Skeletal muscle cell (primary cell): ENCODE data around the gene SH3BP5.

ENCODE experiments used
- DNase-seq: peaks from one replicate; pipeline ENCODE4 v3.0.0-alpha.2; 2010; ENCODE audit warnings: low read depth
- H3K4me3 ChIP-seq: 2 replicates; pipeline ENCODE4 v1.5.1; 2011; ENCODE audit warnings: low read depth, mild to moderate bottlenecking, control low read depth, low read length, moderate library complexity

The SH3BP5 gene

DNA sequence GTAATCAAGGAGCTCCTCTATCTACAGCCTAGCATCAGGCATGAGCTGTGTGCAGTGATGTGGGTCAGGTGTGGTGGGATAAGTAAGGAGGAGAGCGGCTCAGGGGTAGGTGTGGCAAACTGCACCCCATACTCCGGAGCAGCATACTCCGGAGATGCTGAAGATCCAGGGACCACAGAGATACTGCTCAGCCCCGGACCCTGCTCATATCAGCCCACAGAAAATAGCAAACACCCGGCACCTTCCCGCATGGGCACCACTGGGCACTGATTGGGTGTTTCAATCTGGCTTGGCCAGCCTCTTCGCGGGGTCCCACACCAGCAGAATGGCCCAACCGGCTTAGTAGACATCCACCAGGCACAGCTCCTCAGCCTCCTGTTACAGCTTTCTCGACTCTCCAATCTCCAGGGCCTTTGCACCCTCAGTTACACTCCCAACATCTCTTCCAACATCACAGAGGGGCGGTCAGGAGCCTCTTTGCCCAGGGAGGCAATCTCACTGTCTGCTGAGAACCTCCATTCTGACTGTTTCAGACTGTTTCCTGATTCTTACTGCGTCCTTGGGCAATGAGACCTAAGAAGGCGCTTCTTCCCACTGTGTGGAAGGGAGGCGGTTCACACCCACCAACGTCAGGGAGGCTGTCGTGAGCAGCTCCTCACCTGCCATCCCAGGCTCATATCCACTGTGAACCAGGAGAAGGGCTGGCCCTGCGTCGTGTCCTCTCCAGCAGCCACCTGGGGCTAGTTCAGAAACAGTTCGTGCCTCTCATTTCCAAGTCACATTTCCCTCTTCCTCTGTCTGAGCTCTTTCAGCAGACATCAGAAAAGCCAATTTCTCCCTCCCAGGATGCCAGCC lies 66.5 kb downstream of the SH3BP5 start:
- no peak for DNase-seq

DNA sequence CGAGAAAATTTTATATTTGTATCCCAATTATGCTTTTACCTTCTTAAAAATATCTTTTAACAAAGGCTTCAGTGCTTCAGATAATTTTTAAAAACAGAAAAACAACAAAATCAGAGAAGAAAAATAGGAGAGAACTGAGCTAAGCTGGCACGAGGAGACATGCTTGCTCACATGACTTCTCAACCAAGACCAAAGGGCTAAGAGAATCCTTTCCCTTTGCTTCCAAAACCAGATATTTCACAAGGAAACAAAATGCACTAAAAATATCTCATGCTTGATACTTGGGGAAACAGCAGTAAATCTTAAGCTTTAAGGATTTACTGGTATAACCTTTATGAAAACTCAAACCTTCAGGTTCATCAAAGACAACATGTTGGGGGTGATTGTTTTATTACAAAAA lies 67.9 kb downstream of the SH3BP5 start:
- H3K4me3 ChIP-seq, result no peak overlapping the region

More for the DNA sequence above, 66.5 kb downstream of the SH3BP5 start:
- no peak overlapping the region for H3K4me3 ChIP-seq

GRCh38 chr3:15263926-15264325 lies 68.5 kb downstream of the SH3BP5 start:
- DNase-seq, result no peak
- no peak overlapping the region for H3K4me3 ChIP-seq

More for the DNA sequence above, 67.9 kb downstream of the SH3BP5 start:
- no peak for DNase-seq

- DNase-seq, result no peak
- no peak overlapping the region for H3K4me3 ChIP-seq
These were observed 69.3 kb downstream of the SH3BP5 start for GRCh38 chr3:15263120-15263519.

DNA sequence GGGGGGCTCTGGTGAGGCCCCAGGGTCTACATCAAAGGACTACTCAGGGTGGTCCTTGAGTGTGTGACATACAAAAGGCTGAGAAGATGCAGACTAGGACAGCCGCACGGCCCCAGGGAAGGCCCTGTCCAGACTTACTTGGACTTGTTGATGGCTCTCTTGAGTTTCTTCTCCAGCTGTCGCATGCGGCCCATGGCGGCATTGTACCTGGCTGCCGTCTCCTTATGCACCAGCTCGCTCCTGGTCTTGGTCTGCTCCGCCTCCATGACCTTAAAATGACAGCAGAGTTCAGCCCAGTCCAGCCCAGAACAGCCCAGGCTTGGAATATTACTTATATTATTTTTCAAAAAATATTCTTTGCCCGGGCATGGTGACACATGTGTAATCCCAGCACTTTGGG lies 70.4 kb downstream of the SH3BP5 start:
- H3K4me3 ChIP-seq, result no peak overlapping the region
- no peak for DNase-seq

GRCh38 chr3:15261274-15261673 lies 71.1 kb downstream of the SH3BP5 start:
- DNase-seq, result no peak
- no peak overlapping the region for H3K4me3 ChIP-seq

DNA sequence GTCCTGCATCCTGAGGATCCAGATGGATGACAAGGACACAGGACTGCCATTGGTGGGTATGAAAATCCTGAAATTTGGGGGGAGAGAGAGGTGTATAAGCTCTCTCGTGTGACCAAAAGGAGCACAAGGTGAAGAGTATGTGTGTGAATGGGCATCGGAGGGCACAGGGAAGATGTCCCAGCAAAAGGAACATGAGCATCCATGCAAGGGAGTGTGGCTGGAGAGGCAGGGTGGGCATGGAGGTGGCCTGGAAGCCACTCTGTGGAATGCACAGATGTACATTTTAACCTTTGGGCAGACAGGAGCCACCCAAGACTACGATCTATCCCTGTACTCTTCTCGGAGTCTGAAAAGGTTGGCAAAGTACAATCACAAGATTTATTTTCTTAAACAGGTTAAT lies 71.9 kb downstream of the SH3BP5 start:
- no peak for DNase-seq
- no peak overlapping the region for H3K4me3 ChIP-seq

DNA sequence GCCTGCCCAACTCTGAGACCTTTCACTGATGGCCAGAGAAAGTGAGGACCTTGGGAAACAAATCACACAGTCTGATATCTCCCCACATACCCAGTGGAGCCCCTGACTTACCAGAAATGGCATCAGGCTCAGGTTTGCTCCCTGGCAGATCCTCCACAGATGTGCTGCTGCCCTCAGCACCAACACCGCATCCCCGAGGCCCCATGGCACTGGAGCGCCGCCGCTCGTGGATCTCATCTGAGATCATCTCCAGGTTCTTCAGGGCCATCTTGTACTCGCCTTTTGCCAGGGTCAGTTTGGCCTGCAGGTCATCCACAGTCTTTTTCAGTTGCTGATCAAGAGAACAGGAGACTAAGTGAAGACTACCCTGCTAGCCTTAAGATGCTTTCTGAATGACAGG lies 73.7 kb downstream of the SH3BP5 start:
- H3K4me3 ChIP-seq, result no peak overlapping the region
- no peak for DNase-seq

GRCh38 chr3:15256861-15257341 lies 75.5 kb downstream of the SH3BP5 start:
- DNase-seq, result no peak
- no peak overlapping the region for H3K4me3 ChIP-seq

DNA sequence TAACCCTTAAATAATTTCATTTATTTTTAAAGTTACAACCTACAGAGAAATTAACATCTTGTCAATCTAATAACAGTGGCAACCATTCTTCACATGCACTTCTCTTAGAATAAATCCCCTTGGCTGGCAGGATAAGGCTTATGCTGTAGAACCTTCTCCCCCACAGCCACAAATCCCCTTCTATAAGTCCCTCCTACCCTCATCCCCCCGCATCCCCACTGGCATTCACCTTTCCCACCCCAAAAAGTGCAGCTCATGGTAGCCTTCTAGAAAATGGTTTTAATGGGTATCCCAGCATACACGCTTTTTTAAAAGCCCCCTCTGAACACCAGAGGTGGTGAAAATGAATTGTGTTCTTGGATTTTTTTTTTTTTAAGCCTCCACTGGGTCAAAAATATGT lies 77.2 kb downstream of the SH3BP5 start:
- DNase-seq, result no peak
- H3K4me3 ChIP-seq, result no peak overlapping the region

- no peak overlapping the region for H3K4me3 ChIP-seq
- no peak for DNase-seq
These were observed 79.2 kb downstream of the SH3BP5 start for GRCh38 chr3:15253023-15253697.

GRCh38 chr3:15246186-15246585 lies 86.2 kb downstream of the SH3BP5 start:
- DNase-seq, result no peak
- no peak overlapping the region for H3K4me3 ChIP-seq

- no peak for DNase-seq
- no peak overlapping the region for H3K4me3 ChIP-seq
These were observed 88.4 kb downstream of the SH3BP5 start for GRCh38 chr3:15243822-15244482.

DNA sequence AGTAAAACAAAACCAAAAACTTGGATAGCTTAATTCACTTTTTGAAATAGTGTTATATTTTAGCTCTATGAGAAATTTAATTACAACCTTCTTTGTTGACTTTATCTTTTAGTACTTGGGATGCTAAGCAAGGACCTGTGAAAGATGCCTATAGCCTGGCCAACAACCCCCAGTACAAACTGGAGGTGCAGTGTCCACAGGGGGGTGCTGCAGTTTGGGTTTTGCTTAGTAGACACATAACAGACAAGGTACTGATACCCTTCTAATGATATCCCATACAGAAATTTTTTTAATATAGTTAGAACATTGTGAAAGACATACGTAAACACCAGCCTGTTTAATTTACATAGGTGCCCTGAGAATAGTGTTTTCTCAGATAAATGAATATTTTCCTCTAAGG lies 91.0 kb downstream of the SH3BP5 start:
- no peak overlapping the region for H3K4me3 ChIP-seq
- DNase-seq, result no peak

DNA sequence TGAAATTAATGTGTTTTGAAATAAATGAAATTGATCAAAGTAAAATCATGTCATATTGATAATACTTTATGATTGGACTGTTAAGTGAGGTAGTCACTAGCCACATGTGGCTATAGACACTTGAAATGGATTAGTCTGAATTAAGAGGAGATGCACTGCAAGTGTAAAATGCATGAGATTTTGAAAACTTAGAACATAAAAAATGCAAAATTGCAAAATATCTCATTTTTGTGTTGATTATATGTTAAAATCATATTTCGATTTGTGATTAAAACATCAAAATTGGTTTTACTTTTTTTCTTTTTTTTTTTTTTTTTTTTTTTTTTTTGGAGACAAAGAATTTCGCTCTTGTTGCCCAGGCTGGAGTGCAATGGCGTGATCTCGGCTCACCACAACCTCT lies 103.1 kb downstream of the SH3BP5 start:
- no peak for DNase-seq
- no peak overlapping the region for H3K4me3 ChIP-seq

DNA sequence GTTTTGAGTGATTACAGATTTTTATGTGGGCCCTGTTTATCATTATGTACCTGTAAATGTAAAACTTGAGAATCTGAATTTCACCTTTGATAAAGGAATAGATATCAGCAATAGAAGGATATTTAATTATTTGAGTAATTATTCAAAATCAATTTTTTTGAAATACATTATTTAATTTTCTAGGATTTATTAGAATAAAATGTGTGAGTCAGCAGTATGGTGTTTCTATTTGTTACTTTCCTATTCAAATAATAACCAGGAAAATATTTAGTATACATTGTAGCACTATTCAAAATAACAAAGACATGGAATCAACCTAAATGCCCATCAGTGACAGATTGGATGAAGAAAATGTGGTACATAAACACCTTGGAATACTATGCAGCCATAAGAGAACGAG lies 104.2 kb downstream of the SH3BP5 start:
- DNase-seq, result no peak
- H3K4me3 ChIP-seq, result no peak overlapping the region

DNA sequence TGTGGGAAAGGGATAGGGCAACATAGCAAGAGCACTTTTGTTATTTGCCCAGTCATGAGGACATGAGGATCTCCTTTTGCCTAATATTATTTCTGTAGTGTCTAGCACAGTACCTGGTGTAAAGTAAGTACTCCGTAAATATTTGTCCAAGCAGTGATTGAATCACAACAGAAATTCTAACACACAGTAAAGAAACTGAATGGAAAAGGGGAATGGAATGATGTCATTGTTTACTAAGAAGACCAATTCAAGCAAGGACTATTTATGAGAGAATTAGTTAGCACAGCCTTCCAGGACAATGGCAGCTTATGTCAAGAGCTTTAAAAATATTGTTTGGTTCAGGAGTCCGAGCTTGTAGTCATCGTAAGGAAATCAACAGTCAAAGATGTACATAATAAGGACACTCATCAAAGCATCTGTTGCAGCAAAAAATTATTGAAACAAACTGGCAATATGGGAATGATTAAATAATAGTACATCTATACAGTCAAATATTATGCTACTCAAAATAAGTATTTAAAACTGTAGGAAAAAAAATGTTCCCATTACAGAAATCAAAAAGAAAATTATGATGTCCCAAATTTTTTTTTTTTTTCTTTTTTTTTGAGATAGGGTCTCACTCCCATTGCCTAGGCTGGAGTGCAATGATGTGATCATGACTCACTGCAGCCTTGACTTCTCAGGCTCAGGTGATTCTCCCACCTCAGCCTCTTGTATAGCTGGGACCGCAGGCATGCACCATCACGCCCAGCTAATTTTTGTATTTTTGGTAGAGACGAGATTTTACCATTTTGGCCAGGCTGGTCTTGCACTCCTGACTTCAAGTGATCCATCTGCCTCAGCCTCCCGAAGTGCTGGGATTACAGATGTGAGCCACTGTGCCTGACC lies 108.5 kb downstream of the SH3BP5 start:
- H3K4me3 ChIP-seq, result no peak overlapping the region
- DNase-seq, result no peak

GRCh38 chr3:15221574-15222217 lies 110.7 kb downstream of the SH3BP5 start:
- DNase-seq, result no peak
- no peak overlapping the region for H3K4me3 ChIP-seq

DNA sequence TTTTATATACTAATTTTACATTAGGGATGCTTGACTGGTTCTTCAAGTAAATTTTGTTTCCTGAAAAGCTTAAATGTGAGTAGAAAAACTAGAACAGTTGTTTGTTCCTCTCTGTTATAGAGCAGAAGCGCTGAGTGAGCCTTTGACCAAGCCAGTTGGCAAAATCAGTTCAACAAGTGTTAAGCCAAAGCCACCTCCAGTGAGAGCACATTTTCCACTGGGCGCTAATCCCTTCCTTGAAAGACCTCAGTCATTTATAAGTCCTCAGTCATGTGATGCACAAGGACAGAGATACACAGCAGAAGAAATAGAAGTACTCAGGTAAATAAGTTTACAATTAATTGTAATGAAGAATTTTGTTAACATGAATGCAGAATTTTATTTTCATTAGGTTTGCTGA lies 111.7 kb downstream of the SH3BP5 start:
- no peak for DNase-seq
- no peak overlapping the region for H3K4me3 ChIP-seq
